Activated T-cell treated with anti-CD3 and anti-CD28 coated beads for 4 hours (primary cell): Measurements from ENCODE around the gene ZCCHC24.

Experiments used
- DNase-seq: peaks from one replicate; pipeline ENCODE4 v3.0.0-alpha.2; 2020

ZCCHC24 gene

GRCh38 chr10:79380125-79380945 is 65.1 kb downstream of the ZCCHC24 start:
- DNase-seq = no peak

GRCh38 chr10:79379512-79380124 is 65.8 kb downstream of the ZCCHC24 start:
- DNase-seq = no peak

GRCh38 chr10:79378647-79379511 is 66.5 kb downstream of the ZCCHC24 start:
- DNase-seq = no peak

- no peak for DNase-seq
Observed at GRCh38 chr10:79378383-79378646, 67.1 kb downstream of the ZCCHC24 start.

- DNase-seq = no peak
Observed at GRCh38 chr10:79377557-79378382, 67.7 kb downstream of the ZCCHC24 start.

- no peak for DNase-seq
Observed at GRCh38 chr10:79376751-79377556, 68.5 kb downstream of the ZCCHC24 start.

- DNase-seq = no peak
Observed at GRCh38 chr10:79376078-79376628, 69.3 kb downstream of the ZCCHC24 start.

- no peak for DNase-seq
Observed at GRCh38 chr10:79375321-79376077, 69.9 kb downstream of the ZCCHC24 start.

- peak; percentile 67 for DNase-seq
Observed at GRCh38 chr10:79374312-79375191, 70.9 kb downstream of the ZCCHC24 start.

GRCh38 chr10:79372871-79373270 is 72.6 kb downstream of the ZCCHC24 start:
- DNase-seq = no peak

- no peak for DNase-seq
Observed at GRCh38 chr10:79367426-79368189, 77.8 kb downstream of the ZCCHC24 start.

- DNase-seq = no peak
Observed at GRCh38 chr10:79361726-79362397, 83.6 kb downstream of the ZCCHC24 start.

- DNase-seq = no peak
Observed at GRCh38 chr10:79360499-79361342, 84.7 kb downstream of the ZCCHC24 start.

GRCh38 chr10:79359816-79360498 is 85.5 kb downstream of the ZCCHC24 start:
- no peak for DNase-seq

- DNase-seq = no peak
Observed at GRCh38 chr10:79358811-79359210, 86.6 kb downstream of the ZCCHC24 start.

GRCh38 chr10:79357180-79357579 is 88.2 kb downstream of the ZCCHC24 start:
- no peak for DNase-seq

GRCh38 chr10:79356104-79356503 is 89.3 kb downstream of the ZCCHC24 start:
- no peak for DNase-seq
